GM23338 (cell line): Measurements from ENCODE around the gene HBM.
"Not testable (repeated sequence)": the region's sequence is repeated elsewhere in the genome, so short reads cannot be mapped to it uniquely, and the experiment has no call there.

Experiments used
- CREB1 ChIP-seq: fragments of 250-450 bp; sonication (Bioruptor Pico); IDR thresholded peaks from 2 replicates; pipeline ENCODE4 v1.5.0; 2020; ENCODE audit warnings: low read depth, mild to moderate bottlenecking, moderate library complexity
- CTCF ChIP-seq, 2 experiments: fragments of 200-600 bp in 1 of 2; sonication (generic) in 1 of 2; conservative IDR thresholded peaks; 2 replicates each; pipeline versions ENCODE4 v1.5.1 to v1.6.1; 2016 to 2017; ENCODE audit warnings: antibody characterized with exemption in 2 of 2, low read depth in 2 of 2, mild to moderate bottlenecking in 2 of 2, moderate library complexity in 1 of 2
- TF ChIP-seq, protein P1 (sequence below): fragments of 250-450 bp; sonication (Bioruptor Pico); IDR thresholded peaks from 2 replicates; pipeline ENCODE4 v1.5.0; 2020; ENCODE audit warnings: mild to moderate bottlenecking, moderate library complexity

DNA sequence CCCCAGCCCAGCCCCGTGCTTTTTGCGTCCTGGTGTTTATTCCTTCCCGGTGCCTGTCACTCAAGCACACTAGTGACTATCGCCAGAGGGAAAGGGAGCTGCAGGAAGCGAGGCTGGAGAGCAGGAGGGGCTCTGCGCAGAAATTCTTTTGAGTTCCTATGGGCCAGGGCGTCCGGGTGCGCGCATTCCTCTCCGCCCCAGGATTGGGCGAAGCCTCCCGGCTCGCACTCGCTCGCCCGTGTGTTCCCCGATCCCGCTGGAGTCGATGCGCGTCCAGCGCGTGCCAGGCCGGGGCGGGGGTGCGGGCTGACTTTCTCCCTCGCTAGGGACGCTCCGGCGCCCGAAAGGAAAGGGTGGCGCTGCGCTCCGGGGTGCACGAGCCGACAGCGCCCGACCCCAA, 10.2 kb downstream of the HBM start:
- TF ChIP-seq, protein P1, sequence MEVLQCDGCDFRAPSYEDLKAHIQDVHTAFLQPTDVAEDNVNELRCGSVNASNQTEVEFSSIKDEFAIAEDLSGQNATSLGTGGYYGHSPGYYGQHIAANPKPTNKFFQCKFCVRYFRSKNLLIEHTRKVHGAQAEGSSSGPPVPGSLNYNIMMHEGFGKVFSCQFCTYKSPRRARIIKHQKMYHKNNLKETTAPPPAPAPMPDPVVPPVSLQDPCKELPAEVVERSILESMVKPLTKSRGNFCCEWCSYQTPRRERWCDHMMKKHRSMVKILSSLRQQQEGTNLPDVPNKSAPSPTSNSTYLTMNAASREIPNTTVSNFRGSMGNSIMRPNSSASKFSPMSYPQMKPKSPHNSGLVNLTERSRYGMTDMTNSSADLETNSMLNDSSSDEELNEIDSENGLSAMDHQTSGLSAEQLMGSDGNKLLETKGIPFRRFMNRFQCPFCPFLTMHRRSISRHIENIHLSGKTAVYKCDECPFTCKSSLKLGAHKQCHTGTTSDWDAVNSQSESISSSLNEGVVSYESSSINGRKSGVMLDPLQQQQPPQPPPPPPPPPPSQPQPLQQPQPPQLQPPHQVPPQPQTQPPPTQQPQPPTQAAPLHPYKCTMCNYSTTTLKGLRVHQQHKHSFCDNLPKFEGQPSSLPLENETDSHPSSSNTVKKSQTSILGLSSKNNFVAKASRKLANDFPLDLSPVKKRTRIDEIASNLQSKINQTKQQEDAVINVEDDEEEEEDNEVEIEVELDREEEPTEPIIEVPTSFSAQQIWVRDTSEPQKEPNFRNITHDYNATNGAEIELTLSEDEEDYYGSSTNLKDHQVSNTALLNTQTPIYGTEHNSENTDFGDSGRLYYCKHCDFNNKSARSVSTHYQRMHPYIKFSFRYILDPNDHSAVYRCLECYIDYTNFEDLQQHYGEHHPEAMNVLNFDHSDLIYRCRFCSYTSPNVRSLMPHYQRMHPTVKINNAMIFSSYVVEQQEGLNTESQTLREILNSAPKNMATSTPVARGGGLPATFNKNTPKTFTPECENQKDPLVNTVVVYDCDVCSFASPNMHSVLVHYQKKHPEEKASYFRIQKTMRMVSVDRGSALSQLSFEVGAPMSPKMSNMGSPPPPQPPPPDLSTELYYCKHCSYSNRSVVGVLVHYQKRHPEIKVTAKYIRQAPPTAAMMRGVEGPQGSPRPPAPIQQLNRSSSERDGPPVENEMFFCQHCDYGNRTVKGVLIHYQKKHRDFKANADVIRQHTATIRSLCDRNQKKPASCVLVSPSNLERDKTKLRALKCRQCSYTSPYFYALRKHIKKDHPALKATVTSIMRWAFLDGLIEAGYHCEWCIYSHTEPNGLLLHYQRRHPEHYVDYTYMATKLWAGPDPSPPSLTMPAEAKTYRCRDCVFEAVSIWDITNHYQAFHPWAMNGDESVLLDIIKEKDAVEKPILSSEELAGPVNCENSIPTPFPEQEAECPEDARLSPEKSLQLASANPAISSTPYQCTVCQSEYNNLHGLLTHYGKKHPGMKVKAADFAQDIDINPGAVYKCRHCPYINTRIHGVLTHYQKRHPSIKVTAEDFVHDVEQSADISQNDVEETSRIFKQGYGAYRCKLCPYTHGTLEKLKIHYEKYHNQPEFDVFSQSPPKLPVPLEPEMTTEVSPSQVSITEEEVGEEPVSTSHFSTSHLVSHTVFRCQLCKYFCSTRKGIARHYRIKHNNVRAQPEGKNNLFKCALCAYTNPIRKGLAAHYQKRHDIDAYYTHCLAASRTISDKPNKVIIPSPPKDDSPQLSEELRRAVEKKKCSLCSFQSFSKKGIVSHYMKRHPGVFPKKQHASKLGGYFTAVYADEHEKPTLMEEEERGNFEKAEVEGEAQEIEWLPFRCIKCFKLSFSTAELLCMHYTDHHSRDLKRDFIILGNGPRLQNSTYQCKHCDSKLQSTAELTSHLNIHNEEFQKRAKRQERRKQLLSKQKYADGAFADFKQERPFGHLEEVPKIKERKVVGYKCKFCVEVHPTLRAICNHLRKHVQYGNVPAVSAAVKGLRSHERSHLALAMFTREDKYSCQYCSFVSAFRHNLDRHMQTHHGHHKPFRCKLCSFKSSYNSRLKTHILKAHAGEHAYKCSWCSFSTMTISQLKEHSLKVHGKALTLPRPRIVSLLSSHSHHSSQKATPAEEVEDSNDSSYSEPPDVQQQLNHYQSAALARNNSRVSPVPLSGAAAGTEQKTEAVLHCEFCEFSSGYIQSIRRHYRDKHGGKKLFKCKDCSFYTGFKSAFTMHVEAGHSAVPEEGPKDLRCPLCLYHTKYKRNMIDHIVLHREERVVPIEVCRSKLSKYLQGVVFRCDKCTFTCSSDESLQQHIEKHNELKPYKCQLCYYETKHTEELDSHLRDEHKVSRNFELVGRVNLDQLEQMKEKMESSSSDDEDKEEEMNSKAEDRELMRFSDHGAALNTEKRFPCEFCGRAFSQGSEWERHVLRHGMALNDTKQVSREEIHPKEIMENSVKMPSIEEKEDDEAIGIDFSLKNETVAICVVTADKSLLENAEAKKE (CRISPR knock-in tag), result not testable (repeated sequence)
- not testable (repeated sequence) for TF ChIP-seq CTCF (conservative IDR thresholded peaks at IDR 0.05; ENCODE audit: low read depth in 2 of 2); CREB1 (CRISPR knock-in tag)
